Activated CD8-positive, alpha-beta memory T cell treated with anti-CD3 and anti-CD28 coated beads for 36 hours (primary cell): ENCODE data around the gene HRNR. TPM values are rescaled to one million over a fixed set of nuclear protein-coding genes. Genes with fewer than 3 reads are reported as not detected.

Source experiments
- CTCF ChIA-PET: fragments of 350-600 bp; sonication (Branson Sonifier 250); formaldehyde crosslinking; loops from one replicate; lab custom pipeline; 2021; ENCODE audit warnings: antibody characterized with exemption; lab: Charles Lee
- POLR2A ChIA-PET: fragments of 350-600 bp; sonication (Branson Sonifier 250); formaldehyde crosslinking; loops from one replicate; lab custom pipeline; 2021; ENCODE audit warnings: antibody characterized with exemption; lab: Charles Lee
- total RNA-seq, 2 experiments: library from RNA; stranded (reverse); gene quantifications; one replicate each; pipeline ENCODE4 v1.2.3, GENCODE V29; 2021

HRNR gene
- total RNA-seq, 2 experiments from 2014 or later = not detected

DNA sequence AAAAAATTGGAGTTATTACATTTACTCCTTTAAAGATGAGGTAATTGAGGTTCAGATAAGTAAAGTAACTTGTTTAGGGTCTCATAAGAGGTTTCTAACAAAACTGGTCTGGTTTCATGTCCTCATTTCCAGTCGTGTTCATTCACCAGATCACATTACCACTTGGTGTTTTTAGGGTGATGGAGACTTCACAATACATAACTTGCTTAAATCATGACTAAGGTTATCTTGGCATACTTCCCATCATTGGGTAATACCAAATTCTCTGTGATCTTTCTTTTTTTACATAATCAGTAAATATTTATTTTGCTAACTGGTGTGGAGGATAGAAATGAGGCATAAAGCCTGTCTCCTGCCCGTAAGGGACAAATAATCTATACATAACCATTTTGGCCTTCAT, 33.4 kb downstream of the HRNR start:
- ChIA-PET CTCF (interaction anchor here (1.3 kb wide), 1 partner anchor 268 kb away, joined by 7 read pairs; no protein-coding TSS in a partner anchor), POLR2A (no interaction called here)

DNA sequence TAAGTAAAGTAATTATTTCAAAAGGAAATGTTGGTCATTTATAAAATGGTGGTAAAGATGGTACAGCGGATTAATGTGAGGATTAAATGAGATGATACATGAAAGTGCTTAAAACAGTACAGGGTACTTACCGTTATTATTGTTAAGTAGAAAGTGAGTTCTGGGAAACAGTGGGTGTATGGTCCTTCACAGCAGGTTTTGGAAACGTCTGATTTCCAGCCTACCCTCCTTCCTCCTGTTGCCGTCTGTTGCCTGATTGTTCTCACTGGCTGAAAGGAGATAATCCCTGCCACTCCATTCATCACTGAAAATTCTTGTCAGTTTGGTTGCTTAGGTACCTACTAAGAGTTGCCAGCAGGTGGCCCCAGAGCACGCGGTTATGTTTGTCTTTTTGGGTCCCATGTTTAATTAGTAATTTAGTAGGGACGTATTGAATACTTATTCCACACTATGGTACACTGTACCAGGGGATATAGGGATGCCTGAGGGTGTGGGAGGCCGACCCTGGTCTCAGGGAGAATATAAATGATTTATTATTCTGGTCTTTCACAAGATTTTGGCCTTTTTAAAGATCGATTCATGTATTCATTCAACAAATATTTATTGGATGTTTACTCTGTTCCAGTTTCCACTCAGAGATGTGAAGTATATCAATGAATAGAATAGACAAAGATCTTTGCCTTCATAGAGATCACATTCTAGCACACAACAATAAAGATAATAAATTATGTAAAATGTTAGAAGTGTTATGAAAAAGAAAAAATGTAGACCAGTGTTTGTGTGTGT, 34.1 kb downstream of the HRNR start:
- CTCF ChIA-PET = interaction anchor here (0.9 to 9.2 kb wide), 15 partner anchors 13 to 269 kb away, joined by 3 to 97 read pairs (median 4); no protein-coding TSS in a partner anchor
- POLR2A ChIA-PET = interaction anchor here (1.3 kb wide), 1 partner anchor 141 kb away, joined by 6 read pairs; no protein-coding TSS in a partner anchor

DNA sequence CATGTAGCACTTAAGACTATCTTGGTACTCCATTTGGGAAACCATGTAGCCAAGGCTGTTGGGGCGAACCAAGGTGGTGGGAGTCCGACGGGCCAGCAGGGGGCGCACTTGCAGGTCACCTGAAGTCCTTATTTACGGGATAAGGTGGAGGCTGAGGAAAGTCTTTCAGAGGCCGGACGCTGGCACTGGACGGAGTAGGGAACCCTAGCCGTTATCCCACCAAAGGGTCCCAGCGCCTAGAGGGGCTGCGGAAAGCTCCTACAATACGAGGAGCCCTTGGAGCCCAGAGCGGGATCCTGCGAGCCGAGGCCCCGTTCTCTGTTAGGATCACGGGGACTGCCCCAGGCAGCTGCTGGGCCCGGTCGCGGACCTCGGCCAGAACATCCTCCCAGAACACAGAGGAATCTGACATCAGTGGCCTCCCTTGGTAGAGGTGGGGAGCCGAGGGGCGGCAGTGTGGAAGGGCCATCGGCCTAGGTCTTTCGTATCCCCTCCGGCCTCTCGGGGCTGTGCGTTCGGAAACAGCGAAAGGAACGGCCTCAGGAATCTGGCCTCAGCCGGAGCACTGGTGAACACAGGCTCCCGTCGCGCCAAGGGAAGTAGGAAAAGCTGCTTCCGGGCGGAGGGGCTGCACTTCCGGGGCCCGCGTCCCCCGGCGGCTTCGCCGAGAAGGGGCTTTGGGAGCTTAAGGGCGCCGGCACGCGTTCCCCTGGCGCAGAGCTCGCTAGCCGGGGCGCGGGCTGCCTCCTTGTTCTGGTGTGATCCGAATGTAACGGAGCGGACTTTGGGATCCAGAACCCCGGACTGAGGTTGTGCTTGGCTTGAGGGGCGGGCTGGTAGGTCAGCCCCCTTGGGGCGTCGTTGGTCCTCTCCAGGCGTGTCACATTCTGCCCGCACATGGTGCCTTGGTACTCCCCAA, 35.1 kb downstream of the HRNR start:
- ChIA-PET CTCF (interaction anchor here (0.5 to 9.2 kb wide), 21 partner anchors 13 to 1400 kb away, joined by 3 to 97 read pairs (median 4); no protein-coding TSS in a partner anchor), POLR2A (interaction anchor here (1.3 kb wide), 1 partner anchor 140 kb away, joined by 6 read pairs; no protein-coding TSS in a partner anchor)

DNA sequence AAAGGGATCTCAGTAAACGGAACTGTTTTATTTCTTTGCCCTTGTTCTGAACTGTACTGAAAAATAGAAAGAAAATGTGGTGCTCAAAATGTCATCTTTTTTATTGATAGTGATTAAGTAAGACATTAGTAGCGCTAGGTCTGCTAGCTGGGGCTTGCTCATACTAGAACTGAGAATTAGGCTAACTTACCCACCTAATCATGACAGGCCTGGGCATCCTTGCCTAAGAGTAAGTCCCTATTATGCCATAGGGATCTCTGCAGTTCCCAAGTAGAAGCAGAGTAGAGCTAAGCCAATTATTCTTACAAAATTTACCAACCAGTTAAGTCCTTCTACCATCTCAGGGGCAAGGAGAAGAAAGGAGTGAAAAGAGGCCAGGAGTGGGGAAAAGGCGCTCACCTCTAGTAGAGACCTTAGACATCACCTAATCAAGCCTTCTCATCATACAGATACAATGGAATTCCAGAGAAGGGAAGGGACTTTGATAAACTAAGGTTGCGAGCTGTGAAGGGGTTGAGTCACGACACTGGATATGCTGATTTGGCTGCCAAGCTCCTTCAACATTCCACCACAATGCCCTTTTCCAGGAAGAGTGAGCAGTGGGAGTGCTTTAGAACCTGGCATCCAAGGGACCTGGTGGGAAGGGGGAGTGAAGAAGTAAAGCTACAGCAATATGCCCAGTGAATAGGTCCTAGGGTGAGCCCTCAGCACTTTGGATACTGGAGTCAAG, 37.3 kb downstream of the HRNR start:
- ChIA-PET POLR2A (no interaction called here), CTCF (interaction anchor here (1.0 to 9.2 kb wide), 9 partner anchors 8 to 272 kb away, joined by 3 to 97 read pairs (median 4); no protein-coding TSS in a partner anchor)

DNA sequence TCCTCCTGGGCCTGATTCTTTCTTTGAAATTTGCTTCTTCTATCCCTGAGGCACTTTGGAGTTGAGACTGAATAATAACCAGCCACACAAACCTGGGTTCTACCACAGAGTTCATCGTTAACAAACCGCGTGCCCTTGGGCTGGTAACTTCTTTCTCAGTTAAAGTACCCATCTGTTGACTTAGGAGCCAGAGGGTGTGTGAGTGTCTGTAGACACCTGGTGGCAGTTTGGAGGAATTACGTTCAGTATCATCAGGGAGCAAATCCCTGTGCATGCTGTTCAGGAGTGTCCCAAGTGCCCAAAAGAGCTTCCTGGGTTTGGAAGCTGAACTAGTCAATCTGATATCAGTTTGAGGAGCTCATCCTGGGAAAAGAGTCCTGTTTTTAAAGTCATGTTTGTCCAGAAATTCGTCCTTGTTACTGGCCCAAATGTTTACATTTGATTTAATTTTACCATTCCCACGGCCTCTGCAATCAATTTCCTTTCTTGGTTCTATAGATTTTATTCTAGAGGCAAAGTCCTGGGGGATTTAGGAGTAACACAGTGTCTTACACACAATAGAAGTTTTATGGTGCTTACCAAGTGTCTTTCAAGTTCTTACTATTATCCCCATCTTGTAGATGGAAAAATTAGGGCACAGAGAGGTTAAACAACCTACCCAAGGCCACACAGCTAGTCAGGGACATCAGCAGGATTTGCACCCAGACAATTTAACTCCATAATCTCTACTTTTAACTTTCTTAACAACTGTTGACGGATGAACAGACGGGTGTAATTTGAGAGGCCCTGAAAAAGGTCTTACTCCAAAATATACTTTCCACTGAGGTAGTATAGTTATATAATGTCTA, 38.2 kb downstream of the HRNR start:
- CTCF ChIA-PET = interaction anchor here (1.0 to 9.2 kb wide), 10 partner anchors 9 to 273 kb away, joined by 3 to 97 read pairs (median 6); no protein-coding TSS in a partner anchor
- POLR2A ChIA-PET = no interaction called here

DNA sequence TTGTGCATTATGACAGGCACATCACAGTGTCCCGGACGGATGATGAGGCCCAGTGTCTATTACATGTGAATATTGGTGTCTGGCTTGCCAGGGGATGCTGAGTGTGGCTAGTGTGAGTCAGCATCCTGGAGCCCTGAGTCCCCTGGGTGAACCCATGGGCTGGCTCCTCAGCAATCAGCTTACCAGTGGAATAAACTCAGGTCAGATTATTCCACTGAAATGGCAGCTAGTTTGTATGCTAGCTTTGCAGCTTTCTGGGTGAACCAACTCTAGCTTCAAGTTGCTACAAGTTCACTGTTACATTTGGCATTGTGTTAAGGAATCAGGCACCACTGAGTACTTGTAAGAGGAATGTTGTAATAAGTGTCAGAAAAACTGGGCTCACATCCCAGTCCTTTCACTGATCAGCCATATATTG, 41.0 kb downstream of the HRNR start:
- ChIA-PET POLR2A (no interaction called here), CTCF (interaction anchor here (4.9 to 9.2 kb wide), 3 partner anchors 129 to 276 kb away, joined by 30 to 97 read pairs (median 59); no protein-coding TSS in a partner anchor)

DNA sequence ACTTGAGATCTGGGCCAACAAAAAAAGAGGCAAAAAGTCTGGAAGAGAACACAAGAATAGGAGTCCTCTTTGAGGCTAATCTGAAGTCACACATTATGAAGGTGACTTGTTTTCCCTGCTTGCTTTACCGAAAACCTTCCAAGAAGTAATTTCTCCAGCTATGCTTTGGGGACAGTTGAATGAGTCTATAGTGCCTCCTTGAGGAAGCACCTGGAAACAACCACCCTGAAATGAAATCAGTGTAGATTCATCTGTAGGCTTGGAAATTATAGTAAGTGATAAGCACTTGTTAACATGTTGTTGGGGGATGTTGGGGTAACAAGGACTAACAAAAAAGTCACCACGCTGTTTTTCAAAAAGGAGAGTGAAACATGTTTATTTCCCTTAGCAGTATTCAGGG, 41.6 kb downstream of the HRNR start:
- POLR2A ChIA-PET = no interaction called here
- CTCF ChIA-PET = interaction anchor here (4.9 to 9.2 kb wide), 3 partner anchors 128 to 276 kb away, joined by 30 to 97 read pairs (median 59); no protein-coding TSS in a partner anchor

DNA sequence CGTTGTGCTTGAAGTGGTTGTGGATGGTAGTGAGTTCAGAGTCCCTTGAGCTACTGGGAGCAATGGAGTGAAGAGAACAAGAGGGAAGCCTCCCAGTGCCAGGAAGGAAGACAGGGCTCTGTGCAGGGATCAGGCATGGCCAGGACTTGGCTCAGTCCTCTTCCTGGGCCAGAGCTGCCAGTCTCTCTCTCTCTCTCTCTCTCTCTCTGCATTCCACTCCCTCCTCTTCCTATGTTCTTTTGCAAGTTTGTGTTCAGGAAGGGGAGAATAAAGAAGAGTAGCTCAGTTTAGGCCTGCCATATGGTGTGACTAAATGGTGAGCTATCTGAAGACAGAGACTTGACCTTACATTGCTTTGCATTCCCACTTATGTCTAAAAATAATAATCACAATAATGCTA, 44.4 kb downstream of the HRNR start:
- ChIA-PET CTCF (interaction anchor here (0.5 to 2.5 kb wide), 2 partner anchors 127 to 130 kb away, joined by 3 to 9 read pairs; no protein-coding TSS in a partner anchor), POLR2A (no interaction called here)

DNA sequence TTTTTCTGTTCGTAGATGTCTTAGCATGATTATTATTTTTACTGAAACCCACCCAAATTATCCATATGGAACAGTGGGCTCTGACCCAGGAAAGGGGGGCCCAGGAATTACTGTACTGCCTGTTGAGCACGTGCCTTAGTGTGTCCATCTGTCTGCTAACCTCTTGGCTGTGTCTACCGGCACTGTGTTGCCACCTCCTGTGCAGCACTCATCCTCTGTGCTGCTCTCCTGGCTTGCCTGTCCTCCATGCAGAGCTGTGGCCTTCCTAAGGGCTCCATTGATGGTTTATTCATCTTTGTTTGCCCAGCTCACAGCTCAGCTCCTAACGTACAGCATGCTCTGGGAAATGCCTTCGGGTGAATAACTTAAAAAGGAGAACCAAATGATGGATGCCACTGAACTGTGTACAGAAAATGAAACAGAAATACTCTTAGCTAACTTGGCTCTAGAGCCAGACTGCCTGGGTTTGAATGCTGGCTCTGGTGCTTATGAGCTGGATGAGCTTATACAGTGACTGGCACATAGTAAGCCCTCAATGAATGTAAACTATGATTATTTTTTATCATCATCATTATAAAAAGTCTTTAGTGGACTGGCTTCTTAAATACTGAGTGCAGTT, 53.6 kb downstream of the HRNR start:
- ChIA-PET POLR2A (no interaction called here), CTCF (no interaction called here)

DNA sequence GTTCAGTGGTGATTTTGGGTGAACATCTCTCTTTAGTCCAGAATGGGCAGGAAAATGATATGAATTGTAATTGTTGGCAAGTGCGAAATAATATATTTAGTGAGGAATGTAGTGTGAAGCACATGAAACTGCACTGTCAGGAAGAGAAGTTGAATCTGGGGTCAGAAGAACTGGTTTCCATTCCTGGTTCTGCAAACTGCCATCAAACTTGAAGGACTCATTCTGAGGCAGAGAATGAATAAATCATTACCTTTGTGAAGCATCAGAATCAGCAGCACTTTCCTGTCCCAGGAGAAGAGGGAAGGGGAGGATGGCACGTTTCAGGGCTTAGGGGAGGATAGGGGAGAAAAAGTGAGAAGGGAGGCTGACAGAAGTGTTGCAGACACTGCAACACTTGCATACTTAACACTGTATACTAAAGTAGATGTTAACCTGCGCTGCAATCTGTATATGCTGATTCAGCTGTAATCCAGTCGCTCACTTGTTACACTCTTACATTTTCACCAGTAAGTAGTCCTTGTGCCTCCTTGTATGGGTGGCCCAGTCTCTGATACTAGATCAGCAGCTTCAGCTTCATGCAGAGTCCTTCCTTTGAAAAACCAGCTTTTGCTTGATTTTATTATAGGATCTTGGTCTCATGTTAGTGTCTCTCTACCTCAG, 54.5 kb downstream of the HRNR start:
- CTCF ChIA-PET = interaction anchor here (1.2 kb wide), 1 partner anchor 289 kb away, joined by 3 read pairs; no protein-coding TSS in a partner anchor
- POLR2A ChIA-PET = no interaction called here

DNA sequence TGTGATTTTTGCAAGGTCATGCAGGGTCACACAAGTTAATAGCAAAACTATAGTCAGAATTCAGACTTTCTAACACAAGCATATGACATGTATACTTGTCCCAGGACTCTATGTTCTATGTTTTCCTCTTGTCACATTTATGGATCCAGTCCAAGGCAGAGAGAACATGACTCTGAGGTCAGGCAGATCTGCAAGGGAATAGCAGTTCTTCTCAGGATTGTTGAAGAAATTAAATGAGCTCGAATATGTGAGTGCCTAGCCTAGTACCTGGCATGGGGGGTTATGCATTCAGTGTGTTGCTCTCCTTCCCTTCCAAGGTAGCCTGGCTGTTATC, 55.5 kb downstream of the HRNR start:
- POLR2A ChIA-PET = no interaction called here
- CTCF ChIA-PET = interaction anchor here (1.2 kb wide), 1 partner anchor 290 kb away, joined by 3 read pairs; no protein-coding TSS in a partner anchor

DNA sequence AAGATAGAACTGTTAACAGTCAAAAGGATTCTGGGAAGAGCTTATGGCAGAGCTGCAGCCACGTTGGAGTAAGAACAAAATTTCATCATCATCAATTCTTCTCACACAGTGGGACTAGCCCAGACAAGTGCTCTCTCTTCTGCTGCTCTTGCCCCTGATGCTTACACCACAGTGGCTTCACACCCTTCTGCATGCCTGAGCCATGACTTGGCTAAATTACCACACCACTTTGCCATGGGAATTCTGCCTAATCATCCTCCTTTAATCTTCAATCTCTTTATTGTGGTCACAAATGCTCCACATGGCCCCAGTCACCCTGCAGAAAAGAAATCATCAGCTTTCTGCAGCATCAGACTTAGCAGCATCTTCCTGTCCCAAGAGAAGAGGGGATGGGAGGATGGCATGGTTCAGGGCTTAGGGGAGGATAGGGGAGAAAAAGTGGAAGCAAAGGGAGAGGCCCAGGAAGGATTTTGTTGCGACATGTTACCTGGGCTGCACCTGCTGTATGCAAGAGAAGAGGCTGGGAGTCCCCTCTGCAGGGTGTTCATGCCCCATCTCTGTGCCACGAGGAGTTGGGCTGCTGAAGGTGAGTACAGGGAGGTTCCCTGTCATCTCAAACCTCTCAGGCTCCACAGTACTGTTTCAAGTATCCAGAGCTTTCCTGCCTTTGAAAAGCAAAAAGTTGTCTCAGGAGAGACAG, 56.0 kb downstream of the HRNR start:
- POLR2A ChIA-PET = no interaction called here

DNA sequence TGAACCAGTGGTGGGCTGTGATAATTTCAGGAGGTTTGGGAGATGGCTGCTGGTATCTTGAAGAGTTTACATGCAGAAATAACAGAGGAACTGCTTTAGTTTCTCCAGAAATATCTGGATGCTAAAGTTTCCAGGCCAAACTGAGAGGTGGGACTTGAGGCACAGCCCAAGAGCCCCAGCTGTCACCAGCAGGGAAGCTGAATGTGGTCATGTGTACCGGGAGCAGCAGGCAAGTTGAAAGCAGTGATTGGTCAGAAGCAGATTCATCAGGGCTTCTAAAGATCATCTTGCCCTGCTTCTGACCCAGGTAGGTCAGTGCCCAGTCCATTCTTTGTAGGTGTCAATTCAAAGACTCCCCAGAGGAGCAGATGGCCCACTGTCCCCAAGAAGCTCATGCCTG, 57.0 kb downstream of the HRNR start:
- ChIA-PET POLR2A (no interaction called here), CTCF (no interaction called here)

More for the DNA sequence above, 56.0 kb downstream of the HRNR start:
- CTCF ChIA-PET = no interaction called here

DNA sequence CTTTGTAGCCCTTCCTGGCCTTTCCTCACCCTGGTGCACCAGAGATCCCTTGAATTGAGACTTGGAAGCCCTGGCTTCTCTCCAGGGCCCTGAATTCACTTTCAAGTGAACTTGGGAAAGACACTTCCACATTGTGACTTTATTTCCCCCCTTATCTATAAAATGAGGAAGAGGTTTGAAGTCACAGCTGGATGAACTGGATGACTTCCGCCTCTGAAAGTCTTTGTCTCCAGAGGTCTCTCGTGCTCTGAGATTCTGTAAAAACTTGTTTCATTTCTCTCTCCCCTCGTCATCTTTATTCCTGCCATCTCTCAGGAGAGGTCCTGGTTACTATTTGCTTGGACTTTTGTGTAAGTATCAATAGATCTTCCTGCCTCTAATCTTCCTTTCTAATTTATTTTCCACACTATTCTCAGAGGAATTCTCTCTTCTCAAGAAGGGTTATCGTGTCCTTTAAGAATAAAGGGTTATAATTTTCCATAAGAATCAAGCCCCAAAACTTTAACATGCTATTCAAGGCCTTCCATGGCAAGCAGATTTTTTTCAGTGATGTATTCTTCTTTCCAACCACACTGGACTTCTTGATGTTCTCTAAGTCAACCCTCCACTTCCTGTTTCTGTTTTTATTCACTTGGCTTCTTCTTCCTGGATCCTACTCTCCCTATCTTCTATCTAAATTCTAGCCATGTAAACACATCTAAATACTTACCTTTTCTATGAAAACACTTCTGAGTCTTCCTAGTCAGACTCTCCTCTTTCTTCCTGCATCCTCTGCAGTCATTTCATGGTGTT, 58.5 kb downstream of the HRNR start:
- CTCF ChIA-PET = no interaction called here
- POLR2A ChIA-PET = no interaction called here

DNA sequence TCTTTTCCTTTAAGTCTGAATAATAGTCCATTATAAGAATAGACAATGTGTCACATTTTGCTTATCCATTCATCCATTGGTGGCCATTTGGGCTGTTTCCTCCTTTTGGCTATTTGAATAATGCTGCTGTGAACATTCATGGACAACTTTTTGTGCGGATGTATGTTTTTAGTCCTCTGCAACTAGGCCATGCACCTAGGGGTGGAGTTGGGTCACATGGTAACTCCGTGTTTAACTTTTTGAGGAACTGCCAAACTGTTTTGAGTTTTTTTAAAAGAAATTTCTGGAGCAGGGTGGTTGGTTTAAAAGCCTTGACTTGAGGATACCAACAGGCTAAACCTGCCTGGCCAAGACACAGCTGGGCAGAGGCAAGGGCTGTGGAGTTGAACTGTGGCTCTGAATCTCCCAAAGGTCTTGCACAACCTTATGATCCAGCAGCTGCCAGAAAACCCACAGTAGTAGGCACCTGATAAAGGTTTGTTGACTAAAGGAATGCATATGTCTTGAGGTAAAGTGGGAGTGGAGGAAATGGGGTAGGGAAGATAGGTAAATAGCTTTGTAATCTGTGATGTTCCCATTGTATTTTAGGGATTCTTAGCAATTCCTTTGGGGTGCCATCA, 59.4 kb downstream of the HRNR start:
- ChIA-PET CTCF (no interaction called here), POLR2A (no interaction called here)
